ENCODE results near the gene COL5A3.

COL5A3 gene

GRCh38 chr19:9917321-9917720 lies 93.0 kb downstream of the COL5A3 start:
- Histone ChIP-seq H3K4me1 (ENCODE audit: control insufficient read depth, insufficient read depth, low read length) (peaks cover 14% of the 10 kb centered on the region), H3K36me3 (ENCODE audit: control insufficient read depth, insufficient read depth, low read length) (no peaks in the 10 kb centered on the region), H3K9me3 (ENCODE audit: control insufficient read depth, low read length) (no peaks in the 10 kb centered on the region), H3K27me3 (ENCODE audit: control insufficient read depth, insufficient read depth, low read length) (peaks cover 20% of the 10 kb centered on the region), H3K9ac (ENCODE audit: low read length) (no peak overlapping the region), H3K4me3 (ENCODE audit: low read length) (no peak overlapping the region)

- Histone ChIP-seq H3K4me1 (ENCODE audit: control insufficient read depth, insufficient read depth, low read length) (peaks cover 14% of the 10 kb centered on the region), H3K9me3 (ENCODE audit: control insufficient read depth, low read length) (no peaks in the 10 kb centered on the region), H3K4me3 (ENCODE audit: low read length) (no peak overlapping the region), H3K9ac (ENCODE audit: low read length) (no peak overlapping the region), H3K36me3 (ENCODE audit: control insufficient read depth, insufficient read depth, low read length) (no peaks in the 10 kb centered on the region), H3K27me3 (ENCODE audit: control insufficient read depth, insufficient read depth, low read length) (peaks cover 23% of the 10 kb centered on the region)
These were observed 93.6 kb downstream of the COL5A3 start for GRCh38 chr19:9916719-9917118.

- Histone ChIP-seq H3K27me3 (ENCODE audit: control insufficient read depth, insufficient read depth, low read length) (peaks cover 25% of the 10 kb centered on the region), H3K9me3 (ENCODE audit: control insufficient read depth, low read length) (no peaks in the 10 kb centered on the region), H3K4me3 (ENCODE audit: low read length) (no peak overlapping the region), H3K36me3 (ENCODE audit: control insufficient read depth, insufficient read depth, low read length) (no peaks in the 10 kb centered on the region), H3K9ac (ENCODE audit: low read length) (no peak overlapping the region), H3K4me1 (ENCODE audit: control insufficient read depth, insufficient read depth, low read length) (peaks cover 14% of the 10 kb centered on the region)
These were observed 95.7 kb downstream of the COL5A3 start for GRCh38 chr19:9914315-9915207.

- H3K4me3 ChIP-seq (ENCODE audit: low read length), result no peak overlapping the region
- peaks cover 26% of the 10 kb centered on the region for H3K27me3 ChIP-seq (ENCODE audit: control insufficient read depth, insufficient read depth, low read length)
- H3K9me3 ChIP-seq (ENCODE audit: control insufficient read depth, low read length), result no peaks in the 10 kb centered on the region
- no peak overlapping the region for H3K9ac ChIP-seq (ENCODE audit: low read length)
- peaks cover 14% of the 10 kb centered on the region for H3K4me1 ChIP-seq (ENCODE audit: control insufficient read depth, insufficient read depth, low read length)
- H3K36me3 ChIP-seq (ENCODE audit: control insufficient read depth, insufficient read depth, low read length), result no peaks in the 10 kb centered on the region
These were observed 96.3 kb downstream of the COL5A3 start for GRCh38 chr19:9914001-9914314.

GRCh38 chr19:9913237-9914000 lies 96.9 kb downstream of the COL5A3 start:
- Histone ChIP-seq H3K9me3 (ENCODE audit: control insufficient read depth, low read length) (no peaks in the 10 kb centered on the region), H3K4me1 (ENCODE audit: control insufficient read depth, insufficient read depth, low read length) (peaks cover 14% of the 10 kb centered on the region), H3K9ac (ENCODE audit: low read length) (no peak overlapping the region), H3K27me3 (ENCODE audit: control insufficient read depth, insufficient read depth, low read length) (peaks cover 26% of the 10 kb centered on the region), H3K36me3 (ENCODE audit: control insufficient read depth, insufficient read depth, low read length) (no peaks in the 10 kb centered on the region), H3K4me3 (ENCODE audit: low read length) (no peak overlapping the region)

GRCh38 chr19:9912551-9913236 lies 97.6 kb downstream of the COL5A3 start:
- Histone ChIP-seq H3K9ac (ENCODE audit: low read length) (no peak overlapping the region), H3K4me3 (ENCODE audit: low read length) (no peak overlapping the region), H3K36me3 (ENCODE audit: control insufficient read depth, insufficient read depth, low read length) (no peaks in the 10 kb centered on the region), H3K27me3 (ENCODE audit: control insufficient read depth, insufficient read depth, low read length) (peaks cover 26% of the 10 kb centered on the region), H3K4me1 (ENCODE audit: control insufficient read depth, insufficient read depth, low read length) (peaks cover 14% of the 10 kb centered on the region), H3K9me3 (ENCODE audit: control insufficient read depth, low read length) (no peaks in the 10 kb centered on the region)

- H3K4me3 ChIP-seq (ENCODE audit: low read length), result no peak overlapping the region
- H3K9ac ChIP-seq (ENCODE audit: low read length), result no peak overlapping the region
- H3K27me3 ChIP-seq (ENCODE audit: control insufficient read depth, insufficient read depth, low read length), result peaks cover 26% of the 10 kb centered on the region
- no peaks in the 10 kb centered on the region for H3K36me3 ChIP-seq (ENCODE audit: control insufficient read depth, insufficient read depth, low read length)
- no peaks in the 10 kb centered on the region for H3K9me3 ChIP-seq (ENCODE audit: control insufficient read depth, low read length)
- H3K4me1 ChIP-seq (ENCODE audit: control insufficient read depth, insufficient read depth, low read length), result peaks cover 14% of the 10 kb centered on the region
These were observed 98.6 kb downstream of the COL5A3 start for GRCh38 chr19:9911524-9912185.

- Histone ChIP-seq H3K9me3 (ENCODE audit: control insufficient read depth, low read length) (no peaks in the 10 kb centered on the region), H3K4me3 (ENCODE audit: low read length) (no peak overlapping the region), H3K36me3 (ENCODE audit: control insufficient read depth, insufficient read depth, low read length) (no peaks in the 10 kb centered on the region), H3K27me3 (ENCODE audit: control insufficient read depth, insufficient read depth, low read length) (peaks cover 26% of the 10 kb centered on the region), H3K4me1 (ENCODE audit: control insufficient read depth, insufficient read depth, low read length) (peaks cover 14% of the 10 kb centered on the region), H3K9ac (ENCODE audit: low read length) (no peak overlapping the region)
These were observed 99.7 kb downstream of the COL5A3 start for GRCh38 chr19:9910625-9911024.

All from mucosa of stomach (tissue), 1 donor.